GM19099 (cell line): ENCODE results near the gene PRSS48.

Experiments
- POLR2A ChIP-seq: IDR thresholded peaks from 3 replicates; pipeline ENCODE4 v1.6.1; 2011; ENCODE audit warnings: low read depth; ENCODE audit not compliant: insufficient read length; ENCODE audit errors: extremely low read depth

The PRSS48 gene

DNA sequence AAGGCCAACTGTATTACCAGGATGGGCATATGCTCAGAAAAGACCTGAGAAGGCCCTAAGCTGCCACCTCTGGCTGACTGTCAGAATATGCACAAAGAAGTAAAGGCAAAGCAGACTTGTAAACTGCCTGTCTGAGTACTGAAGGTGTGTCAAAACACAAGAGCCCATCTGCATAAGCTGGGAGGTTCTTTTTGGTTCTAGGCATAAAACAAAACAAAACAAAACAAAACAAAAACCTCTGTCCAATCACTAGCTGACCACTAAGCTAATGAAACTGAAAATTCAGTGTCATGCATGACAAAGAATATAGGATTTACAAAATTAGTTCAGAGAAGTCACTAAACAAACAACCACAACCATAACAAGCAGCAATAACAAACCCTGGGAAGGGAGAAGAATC, 27.8 kb downstream of the PRSS48 start:
- TF ChIP-seq POLR2A: no peak

DNA sequence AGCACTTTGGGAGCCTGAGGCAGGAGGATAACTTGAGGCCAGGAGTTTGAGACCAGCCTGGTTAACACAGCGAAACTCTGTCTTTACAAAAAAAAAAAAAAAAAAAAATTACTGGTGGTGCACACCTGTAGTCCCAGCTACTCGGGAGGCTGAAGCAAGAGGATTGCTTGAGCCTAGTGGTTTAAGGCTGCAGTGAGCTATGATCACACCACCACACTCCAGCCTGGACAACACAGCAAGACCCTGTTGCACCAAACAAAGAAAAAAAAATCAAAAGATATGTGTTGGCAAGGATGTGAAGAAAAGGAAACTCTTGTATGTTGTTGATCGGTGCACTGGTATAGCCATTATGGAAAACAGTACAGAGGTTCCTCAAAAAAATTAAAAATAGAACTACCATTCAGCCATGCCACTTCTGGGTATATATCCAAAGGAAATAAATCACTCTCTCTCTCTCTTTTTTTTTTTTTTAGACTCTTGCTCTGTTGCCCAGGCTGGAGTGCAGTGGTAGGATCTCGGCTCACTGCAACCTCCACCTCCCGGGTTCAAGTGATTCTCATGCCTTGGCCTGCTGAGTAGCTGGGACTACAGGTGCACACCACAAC, 33.3 kb downstream of the PRSS48 start:
- no peak for TF ChIP-seq POLR2A

DNA sequence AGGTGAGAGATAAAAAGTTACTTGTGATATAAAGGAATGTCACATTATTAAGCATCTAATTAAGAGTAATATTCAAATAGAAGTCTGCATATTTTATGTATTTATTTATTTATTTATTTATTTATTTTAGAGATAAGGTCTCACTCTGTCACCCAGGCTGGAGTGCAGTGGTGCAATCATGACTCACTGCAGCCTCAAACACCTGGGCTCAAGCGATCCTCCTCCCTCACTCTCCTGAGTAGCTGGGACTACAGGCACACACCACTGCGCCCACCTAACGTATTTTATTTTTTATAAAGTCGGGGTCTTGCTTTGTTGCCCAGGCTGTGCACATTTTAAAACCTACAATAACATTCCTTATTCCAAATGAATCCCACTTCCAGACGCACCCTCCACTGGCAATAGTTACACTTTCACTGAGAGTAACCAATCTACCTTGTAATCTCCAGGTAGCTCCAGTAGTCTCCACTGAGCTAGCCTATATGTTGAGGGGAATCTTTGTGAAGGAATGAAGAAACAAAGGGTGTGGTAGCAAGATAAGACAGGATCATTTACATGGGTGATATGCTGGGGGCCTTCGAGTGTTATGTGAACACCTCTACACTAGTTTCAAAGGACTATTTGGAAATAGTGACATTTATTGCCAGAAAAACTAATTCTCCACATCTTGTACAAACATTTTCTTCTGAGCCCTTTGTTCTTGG, 36.5 kb downstream of the PRSS48 start:
- no peak for TF ChIP-seq POLR2A

DNA sequence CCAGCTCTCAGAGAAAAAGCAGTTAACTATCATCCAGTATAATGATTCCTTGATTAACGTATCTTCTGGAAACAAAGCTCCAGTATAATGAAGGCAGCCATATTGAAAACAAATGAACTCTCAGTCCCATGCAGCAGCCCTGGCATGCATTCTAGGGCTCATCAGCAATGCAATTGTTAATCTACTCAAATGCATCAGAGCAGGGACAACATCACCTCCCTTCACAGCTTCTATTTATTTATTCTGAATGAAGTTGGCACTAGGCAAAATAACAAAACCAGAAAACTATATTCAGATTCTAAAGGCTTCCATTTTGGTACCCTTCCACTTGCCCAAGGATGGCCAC, 37.0 kb downstream of the PRSS48 start:
- TF ChIP-seq POLR2A: no peak

DNA sequence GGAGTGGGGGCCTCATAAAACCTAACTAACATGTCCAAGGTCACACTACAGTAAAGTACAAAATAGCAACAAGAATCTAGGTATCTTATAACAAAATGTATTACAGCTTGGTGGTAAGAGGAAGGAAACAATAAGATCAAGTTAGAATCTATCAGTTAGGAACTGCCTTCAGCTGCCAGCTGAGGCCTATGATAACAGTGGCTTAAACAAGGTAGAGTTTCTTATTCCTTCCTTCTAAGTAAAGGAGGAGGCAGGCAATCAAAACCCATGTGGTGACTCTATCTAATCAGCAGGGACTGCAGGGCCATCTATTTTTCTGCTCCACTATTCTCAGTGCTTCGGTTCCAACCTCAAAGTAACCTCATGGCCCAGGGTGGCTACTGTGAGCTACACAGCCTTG, 37.5 kb downstream of the PRSS48 start:
- TF ChIP-seq POLR2A: no peak

DNA sequence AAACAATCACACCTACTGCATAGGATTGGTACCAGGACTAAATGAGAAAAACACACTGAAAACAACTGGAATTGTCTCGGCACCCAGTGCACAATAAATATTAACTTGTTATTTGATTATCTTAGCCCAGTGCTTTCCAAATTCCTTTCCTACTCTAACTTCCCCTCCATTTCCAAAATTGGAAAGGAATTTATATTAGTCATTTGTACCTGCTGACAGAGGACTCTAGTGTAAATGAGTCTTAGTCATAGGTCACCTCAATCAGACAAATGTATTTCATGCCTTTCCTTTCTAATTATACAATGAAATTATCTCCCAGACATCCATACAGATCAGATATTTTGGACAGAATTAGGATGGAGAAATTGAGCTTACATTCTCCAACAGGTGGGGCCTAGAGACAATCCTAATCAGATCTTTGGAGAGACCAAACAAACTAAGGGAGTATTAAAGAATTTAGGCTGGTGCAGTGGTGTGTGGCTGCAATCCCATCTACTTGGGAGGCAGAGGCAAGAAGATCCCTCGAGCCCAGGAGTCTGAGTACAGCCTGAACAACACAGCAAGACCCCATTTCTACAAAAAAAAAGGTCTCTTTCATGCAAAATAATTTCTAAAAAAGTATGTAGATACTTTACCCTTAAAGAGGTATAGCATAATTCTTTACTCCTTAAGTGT, 38.4 kb downstream of the PRSS48 start:
- TF ChIP-seq POLR2A: no peak

DNA sequence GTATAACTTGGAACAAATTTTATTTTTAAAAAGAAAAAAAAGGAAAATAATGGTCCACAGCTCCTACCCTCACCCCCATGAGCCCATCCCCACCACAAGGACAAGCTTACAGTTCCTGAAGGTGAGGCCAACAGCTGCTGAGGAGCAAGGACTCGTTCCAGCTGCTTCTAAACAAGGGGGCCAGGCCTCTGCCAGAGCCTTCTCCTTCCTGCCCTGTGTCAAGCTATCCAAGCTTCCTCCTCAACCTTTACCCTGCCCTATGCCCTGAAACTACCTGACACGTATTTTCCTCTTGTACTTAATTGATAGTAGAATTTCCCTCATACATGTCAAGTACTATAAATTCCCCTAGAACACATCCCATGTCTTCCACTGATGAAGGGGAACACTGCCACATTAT, 39.7 kb downstream of the PRSS48 start:
- TF ChIP-seq POLR2A: no peak

DNA sequence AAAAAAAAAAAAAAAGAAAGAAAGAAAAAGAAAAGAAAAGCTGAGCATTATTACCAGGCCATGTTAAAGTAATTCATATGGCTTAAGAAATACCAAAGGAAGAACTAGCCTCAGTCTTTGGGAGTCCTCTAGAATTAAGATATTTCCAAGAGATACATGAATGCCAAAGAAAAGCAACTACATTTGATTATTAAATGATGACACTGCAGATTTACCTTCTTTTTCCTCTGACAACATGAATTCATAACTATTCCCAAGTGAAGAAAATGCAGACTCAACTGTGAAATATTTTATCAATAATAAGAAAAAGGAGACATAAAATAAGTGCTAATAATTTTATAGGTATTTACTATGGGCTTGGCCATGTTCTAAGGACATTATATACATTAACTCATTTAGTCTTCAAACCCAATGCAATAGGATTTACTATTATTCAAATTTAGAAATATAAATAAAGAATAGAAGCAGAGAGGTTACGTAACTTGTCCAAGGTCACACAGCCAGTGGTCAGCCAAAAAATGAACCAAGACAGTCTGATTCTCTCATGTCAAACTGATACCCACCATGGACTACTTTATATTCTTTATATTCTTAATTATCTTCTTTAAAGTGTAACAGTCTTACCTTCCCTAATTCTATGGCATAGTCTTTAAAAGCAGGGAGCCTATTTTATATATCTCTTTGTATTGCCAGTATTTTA, 41.5 kb downstream of the PRSS48 start:
- no peak for TF ChIP-seq POLR2A

DNA sequence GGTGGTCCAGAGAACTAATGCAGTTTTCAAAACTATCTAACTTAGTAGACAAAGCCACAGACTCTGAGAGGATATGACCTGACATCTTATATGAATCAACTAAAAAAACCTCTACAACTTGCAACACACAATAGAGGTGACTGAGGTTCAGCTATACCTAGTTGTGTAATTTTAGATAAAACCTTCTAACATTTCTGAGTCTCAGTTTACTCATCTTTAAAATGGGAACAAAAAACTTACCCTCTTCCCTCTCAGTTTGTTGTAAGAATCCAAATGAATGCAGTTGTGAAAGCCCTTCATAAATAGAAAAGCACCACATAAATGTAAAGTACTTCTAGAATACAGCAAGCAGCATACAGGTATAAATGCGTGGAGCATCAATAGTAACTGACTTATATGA, 42.5 kb downstream of the PRSS48 start:
- no peak for TF ChIP-seq POLR2A

DNA sequence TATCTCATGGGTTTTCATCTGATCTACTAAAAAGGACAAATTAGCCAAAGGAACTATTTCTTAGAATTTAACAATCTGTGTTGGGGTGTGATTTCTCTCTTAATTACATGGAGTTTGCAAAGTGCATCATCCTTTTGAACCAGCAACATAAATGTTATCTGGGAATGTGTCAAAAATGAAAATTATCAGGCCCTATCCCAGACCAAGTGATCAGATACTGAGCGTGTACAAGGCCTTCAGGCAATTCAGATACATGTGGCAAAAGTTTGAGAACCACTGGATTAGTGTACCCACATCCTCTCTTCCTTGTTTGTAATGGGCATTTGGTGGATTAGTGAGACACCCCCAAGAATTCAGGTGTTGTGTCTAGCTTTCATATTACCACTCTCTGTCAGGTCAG, 44.6 kb downstream of the PRSS48 start:
- TF ChIP-seq POLR2A: no peak

DNA sequence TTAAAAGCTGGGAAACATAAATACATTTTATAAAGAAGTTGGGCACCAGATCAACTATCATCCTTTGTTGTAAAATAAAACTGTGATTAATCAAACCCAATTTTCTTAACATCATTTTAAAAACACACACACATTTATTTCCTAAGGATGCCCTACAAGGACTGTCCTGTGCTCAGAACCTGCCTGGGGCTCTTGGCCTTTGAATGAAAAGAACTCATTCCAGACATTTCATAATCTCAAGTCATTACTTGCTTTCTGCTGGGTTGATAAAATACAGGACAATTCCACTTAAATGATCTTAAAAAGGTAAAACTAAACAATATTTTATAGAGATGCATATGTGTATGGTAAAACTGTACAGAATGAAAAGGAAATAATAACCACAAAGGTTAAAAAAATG, 45.6 kb downstream of the PRSS48 start:
- TF ChIP-seq POLR2A: no peak

DNA sequence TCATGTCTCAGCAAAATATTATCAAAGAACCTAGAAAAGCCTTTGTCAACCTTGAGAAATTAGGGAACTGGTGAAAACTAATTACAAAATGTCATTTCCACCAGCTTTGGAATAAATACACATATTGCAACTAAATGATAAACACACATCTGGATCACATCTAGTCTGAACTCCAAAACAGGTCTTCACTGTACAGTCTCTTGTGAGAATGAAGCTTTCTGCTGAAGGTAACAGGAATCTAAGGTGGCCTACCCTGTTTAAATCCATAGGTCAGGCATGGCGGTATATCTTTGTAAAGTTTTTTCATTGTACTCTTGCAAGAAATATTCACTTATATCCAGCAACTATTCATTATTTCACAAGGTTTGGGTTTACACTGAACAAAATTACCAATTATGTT, 46.7 kb downstream of the PRSS48 start:
- no peak for TF ChIP-seq POLR2A

DNA sequence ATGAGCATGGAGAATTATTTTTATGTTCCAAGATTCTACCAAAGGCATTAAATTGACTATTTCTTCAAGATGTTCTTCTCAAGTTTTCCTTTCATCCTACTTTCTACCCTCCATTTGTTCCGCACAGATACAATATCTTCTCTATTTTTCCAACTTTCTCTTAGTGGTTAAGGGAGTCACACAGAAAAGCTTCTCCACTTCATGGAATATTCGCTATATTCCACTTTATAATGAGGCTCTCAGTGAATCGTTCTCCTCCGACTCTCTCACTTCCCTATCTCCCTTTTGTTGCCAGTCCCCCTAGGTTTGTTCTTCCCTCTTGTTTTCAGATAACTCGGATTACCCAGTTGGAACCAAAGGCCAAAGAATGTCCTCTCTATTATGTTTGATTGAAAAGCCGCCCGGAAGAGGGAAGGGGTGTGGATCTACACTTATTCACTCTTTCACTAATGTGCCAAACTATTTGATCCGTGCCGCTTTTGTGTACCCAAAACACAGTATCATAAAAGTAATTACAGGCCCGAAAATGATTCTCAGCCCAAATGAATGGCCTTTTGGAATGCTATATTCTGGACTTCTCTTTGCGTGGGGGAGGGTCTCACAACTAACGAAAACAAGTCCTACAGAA, 47.3 kb downstream of the PRSS48 start:
- no peak for TF ChIP-seq POLR2A

DNA sequence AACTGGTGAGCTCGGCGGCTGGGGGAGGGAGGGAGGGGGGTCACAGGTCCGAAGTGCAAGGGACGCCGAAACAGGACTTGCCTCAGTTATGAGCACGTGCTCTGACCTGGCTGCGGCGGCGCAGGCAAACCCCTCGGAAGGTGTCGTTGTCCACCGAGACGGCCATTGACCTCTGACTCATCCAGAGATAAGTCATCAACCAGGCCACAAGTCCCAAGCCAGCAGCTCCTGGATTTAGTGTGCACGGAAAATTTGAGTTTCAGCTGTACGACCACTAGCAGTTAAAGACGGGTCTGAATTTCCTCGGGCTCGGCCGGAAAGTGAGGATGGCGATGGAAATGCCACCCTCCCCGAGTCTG, 47.8 kb downstream of the PRSS48 start:
- no peak for TF ChIP-seq POLR2A
